ENCODE results near the gene NCKAP5. TPM values are rescaled to one million over a fixed set of nuclear protein-coding genes. Genes with fewer than 3 reads are reported as not detected.

The NCKAP5 gene
- total RNA-seq, 1 donor from 2014 or later = 4.6 TPM

DNA sequence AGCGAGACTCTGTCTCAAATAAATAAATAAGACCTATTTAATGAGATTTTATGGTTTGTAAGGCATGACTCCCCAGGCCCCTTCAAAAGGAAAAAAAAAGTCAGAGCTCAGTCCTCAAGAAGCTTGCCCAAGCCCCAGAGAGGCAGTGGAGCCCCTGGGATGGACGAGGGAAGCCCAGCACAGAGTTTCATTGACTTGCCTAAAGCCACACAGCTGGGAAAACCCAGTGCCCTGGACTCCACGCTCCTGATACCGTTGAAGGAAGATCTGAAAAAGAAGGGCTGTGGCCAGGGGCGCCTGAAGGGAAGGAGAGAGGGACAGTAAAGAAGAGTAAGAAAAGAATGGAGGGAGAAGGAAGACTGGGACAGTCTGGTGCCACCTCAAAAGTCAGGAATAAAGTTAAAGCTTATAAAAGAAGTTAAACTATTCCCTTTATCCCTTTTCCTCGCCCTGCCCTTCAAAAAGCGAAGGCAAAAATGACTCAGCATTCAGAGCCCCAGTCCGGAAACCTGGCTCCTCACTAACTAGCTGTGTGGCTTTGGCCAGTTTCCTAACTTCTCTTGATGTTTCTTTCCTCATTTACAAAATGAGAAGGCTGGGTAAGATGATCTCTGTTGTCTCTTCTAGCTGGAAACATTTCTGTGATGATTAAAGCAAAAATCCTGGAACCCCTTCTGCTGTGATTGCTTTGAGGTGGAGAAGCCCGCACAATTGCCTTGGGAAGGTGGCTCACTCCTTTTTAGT is 945.0 kb downstream of the NCKAP5 start:
- no peak for ATAC-seq

More for the DNA sequence above, 945.0 kb downstream of the NCKAP5 start:
- no peak for DNase-seq (ENCODE audit: low spot score)

Data from left lobe of liver (tissue), 2 donors.